OCI-LY1 (cell line): ENCODE measurements around the gene NACC2.

Experiments
- H2AFZ ChIP-seq: fragments of 200-600 bp; sonication (generic), shearing (Covaris generic); 2 replicates; pipeline ENCODE4 v1.6.0; 2014; ENCODE audit warnings: antibody characterized with exemption, mild to moderate bottlenecking, low read length
- H3F3A ChIP-seq: fragments of 200-600 bp; sonication (generic), shearing (Covaris generic); 2 replicates; pipeline ENCODE4 v1.6.0; 2014; ENCODE audit warnings: mild to moderate bottlenecking, antibody characterized with exemption, low read length, moderate library complexity; ENCODE audit not compliant: insufficient read depth
- H3K27ac ChIP-seq: fragments of 200-600 bp; sonication (generic); 2 replicates; pipeline ENCODE4 v1.5.1; 2014; ENCODE audit warnings: low read length, mixed run types, mild to moderate bottlenecking, low read depth; ENCODE audit not compliant: poor library complexity, severe bottlenecking
- H3K27me3 ChIP-seq: fragments of 200-600 bp; sonication (generic); 2 replicates; pipeline ENCODE4 v1.6.0; 2014; ENCODE audit warnings: antibody characterized with exemption, mild to moderate bottlenecking, low read length, moderate library complexity; ENCODE audit not compliant: insufficient read depth
- H3K36me3 ChIP-seq: fragments of 200-600 bp; sonication (generic); 2 replicates; pipeline ENCODE4 v1.6.1; 2014; ENCODE audit warnings: mild to moderate bottlenecking, antibody characterized with exemption, low read length, moderate library complexity, mixed read lengths; ENCODE audit not compliant: insufficient read depth
- H3K4me1 ChIP-seq: fragments of 200-600 bp; sonication (generic); 2 replicates; pipeline ENCODE4 v1.5.1; 2014; ENCODE audit warnings: mild to moderate bottlenecking, low read length, moderate library complexity; ENCODE audit not compliant: insufficient read depth, severe bottlenecking
- H3K4me2 ChIP-seq: fragments of 200-600 bp; sonication (generic), shearing (Covaris generic); 2 replicates; pipeline ENCODE4 v1.6.1; 2014; ENCODE audit warnings: low read length
- H3K4me3 ChIP-seq: fragments of 200-600 bp; sonication (generic); 2 replicates; pipeline ENCODE4 v1.5.1; 2014; ENCODE audit warnings: low read length, low read depth, mild to moderate bottlenecking, mixed read lengths; ENCODE audit not compliant: poor library complexity, severe bottlenecking
- H3K79me2 ChIP-seq: fragments of 200-600 bp; shearing (Covaris generic); 2 replicates; pipeline ENCODE4 v1.6.1; 2016; ENCODE audit warnings: mixed run types, low read length, mixed read lengths; ENCODE audit not compliant: insufficient read depth
- H3K9ac ChIP-seq: fragments of 200-600 bp; sonication (generic), shearing (Covaris generic); 2 replicates; pipeline ENCODE4 v1.6.1; 2014; ENCODE audit warnings: mild to moderate bottlenecking, low read length, mixed read lengths
- H3K9me2 ChIP-seq: fragments of 200-600 bp; sonication (generic), shearing (Covaris generic); 2 replicates; pipeline ENCODE4 v1.6.1; 2014; ENCODE audit warnings: low read depth, mild to moderate bottlenecking, low read length, mixed read lengths
- H3K9me3 ChIP-seq: fragments of 200-600 bp; shearing (Covaris generic); 2 replicates; pipeline ENCODE4 v1.6.1; 2014; ENCODE audit warnings: low read length, mixed read lengths
- H4K20me1 ChIP-seq: fragments of 200-600 bp; sonication (generic), shearing (Covaris generic); 2 replicates; pipeline ENCODE4 v1.6.0; 2016; ENCODE audit warnings: mild to moderate bottlenecking, low read length; ENCODE audit not compliant: insufficient read depth
- EZH2 ChIP-seq: fragments of 200-600 bp; sonication (generic), shearing (Covaris generic); IDR thresholded peaks from 2 replicates; pipeline ENCODE4 v1.8.0; 2017; ENCODE audit warnings: borderline replicate concordance, mixed run types, mild to moderate bottlenecking, antibody characterized with exemption, low read length, moderate library complexity, mixed read lengths
- TF ChIP-seq, protein P1 (sequence below): fragments of 200-600 bp; sonication (generic), shearing (Covaris generic); IDR thresholded peaks from 2 replicates; pipeline ENCODE4 v1.5.1; 2017; ENCODE audit warnings: mild to moderate bottlenecking, antibody characterized with exemption, low read length, moderate library complexity, mixed read lengths

The NACC2 gene

DNA sequence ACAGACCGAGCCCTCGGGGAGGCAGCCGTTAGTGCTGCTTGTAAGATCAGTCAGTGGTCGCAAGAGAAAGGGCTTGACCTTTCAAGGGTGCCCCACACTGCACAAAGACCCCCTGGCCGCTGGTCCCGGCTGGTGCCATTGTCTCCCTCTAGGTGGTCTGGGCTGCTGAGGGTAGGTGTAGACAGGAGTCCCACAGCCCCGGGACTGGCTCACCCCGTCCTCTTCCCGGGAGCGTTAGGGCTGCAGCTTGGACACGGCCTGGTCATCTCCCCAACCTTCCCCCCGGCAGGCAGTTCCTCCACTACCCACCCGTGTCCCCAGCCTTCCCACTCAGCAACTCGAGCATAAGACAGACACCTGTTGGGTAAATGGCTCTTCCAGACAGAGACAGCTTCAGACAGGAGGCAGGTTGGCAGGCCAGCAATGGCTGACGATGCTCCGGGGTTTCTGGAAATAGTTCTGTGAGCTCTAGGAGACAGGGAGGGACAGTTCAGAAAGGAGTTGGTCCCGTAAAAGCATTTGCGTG, 38.9 kb upstream of the NACC2 start:
- H3K9ac ChIP-seq, result no peak overlapping the region
- H3K79me2 ChIP-seq, result no peaks in the 10 kb centered on the region
- H3K4me1 ChIP-seq, result no peaks in the 10 kb centered on the region
- no peaks in the 10 kb centered on the region for H4K20me1 ChIP-seq
- no peaks in the 10 kb centered on the region for H3K36me3 ChIP-seq
- H3K9me3 ChIP-seq, result no peaks in the 10 kb centered on the region
- no peaks in the 10 kb centered on the region for H3F3A ChIP-seq
- H3K27me3 ChIP-seq, result peaks cover 4% of the 10 kb centered on the region; the same call in 1 of the 2 replicates
- no peak overlapping the region for H2AFZ ChIP-seq
- H3K4me3 ChIP-seq, result no peak overlapping the region
- H3K9me2 ChIP-seq, result no peaks in the 10 kb centered on the region
- no peak overlapping the region for H3K27ac ChIP-seq
- no peak overlapping the region for H3K4me2 ChIP-seq
- no peak for TF ChIP-seq EZH2
- TF ChIP-seq, protein P1, sequence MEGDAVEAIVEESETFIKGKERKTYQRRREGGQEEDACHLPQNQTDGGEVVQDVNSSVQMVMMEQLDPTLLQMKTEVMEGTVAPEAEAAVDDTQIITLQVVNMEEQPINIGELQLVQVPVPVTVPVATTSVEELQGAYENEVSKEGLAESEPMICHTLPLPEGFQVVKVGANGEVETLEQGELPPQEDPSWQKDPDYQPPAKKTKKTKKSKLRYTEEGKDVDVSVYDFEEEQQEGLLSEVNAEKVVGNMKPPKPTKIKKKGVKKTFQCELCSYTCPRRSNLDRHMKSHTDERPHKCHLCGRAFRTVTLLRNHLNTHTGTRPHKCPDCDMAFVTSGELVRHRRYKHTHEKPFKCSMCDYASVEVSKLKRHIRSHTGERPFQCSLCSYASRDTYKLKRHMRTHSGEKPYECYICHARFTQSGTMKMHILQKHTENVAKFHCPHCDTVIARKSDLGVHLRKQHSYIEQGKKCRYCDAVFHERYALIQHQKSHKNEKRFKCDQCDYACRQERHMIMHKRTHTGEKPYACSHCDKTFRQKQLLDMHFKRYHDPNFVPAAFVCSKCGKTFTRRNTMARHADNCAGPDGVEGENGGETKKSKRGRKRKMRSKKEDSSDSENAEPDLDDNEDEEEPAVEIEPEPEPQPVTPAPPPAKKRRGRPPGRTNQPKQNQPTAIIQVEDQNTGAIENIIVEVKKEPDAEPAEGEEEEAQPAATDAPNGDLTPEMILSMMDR, result no peak

- no peak overlapping the region for H3K4me3 ChIP-seq
Measured at GRCh38 chr9:136133191-136133958, 38.3 kb upstream of the NACC2 start.

GRCh38 chr9:136132512-136133050, 37.5 kb upstream of the NACC2 start:
- H3K27me3 ChIP-seq, result peaks cover 4% of the 10 kb centered on the region; the same call in 1 of the 2 replicates
- no peak overlapping the region for H3K27ac ChIP-seq
- H2AFZ ChIP-seq, result no peak overlapping the region

More at GRCh38 chr9:136133191-136133958, 38.3 kb upstream of the NACC2 start:
- H3K9me3 ChIP-seq, result no peaks in the 10 kb centered on the region
- H3K4me1 ChIP-seq, result no peaks in the 10 kb centered on the region
- no peak overlapping the region for H3K27ac ChIP-seq
- no peak overlapping the region for H3K9ac ChIP-seq
- H3K27me3 ChIP-seq, result peaks cover 4% of the 10 kb centered on the region; the same call in 1 of the 2 replicates
- no peaks in the 10 kb centered on the region for H3F3A ChIP-seq
- H2AFZ ChIP-seq, result no peak overlapping the region
- H3K79me2 ChIP-seq, result no peaks in the 10 kb centered on the region
- H3K36me3 ChIP-seq, result no peaks in the 10 kb centered on the region
- no peaks in the 10 kb centered on the region for H4K20me1 ChIP-seq
- H3K4me2 ChIP-seq, result no peak overlapping the region
- TF ChIP-seq, protein P1, result peak; percentile 43
- no peak for TF ChIP-seq EZH2
- no peaks in the 10 kb centered on the region for H3K9me2 ChIP-seq

More at GRCh38 chr9:136132512-136133050, 37.5 kb upstream of the NACC2 start:
- Histone ChIP-seq H3K9ac (no peak overlapping the region), H3K9me2 (no peaks in the 10 kb centered on the region), H3K4me2 (no peak overlapping the region), H3K79me2 (no peaks in the 10 kb centered on the region), H4K20me1 (no peaks in the 10 kb centered on the region), H3K9me3 (no peaks in the 10 kb centered on the region), H3K4me1 (no peaks in the 10 kb centered on the region), H3K36me3 (no peaks in the 10 kb centered on the region), H3F3A (no peaks in the 10 kb centered on the region), H3K4me3 (no peak overlapping the region)
- TF ChIP-seq EZH2, result no peak
- TF ChIP-seq, protein P1, result no peak
